ENCODE measurements around the gene ERC2. TPM values are rescaled to one million over a fixed set of nuclear protein-coding genes. Genes with fewer than 3 reads are reported as not detected.
A peak's percentile ranks its signal among the peaks of the same experiment; 100 is the strongest.

ERC2 gene
- total and polyA plus RNA-seq, 5 donors from 2014 or later: not detected

- no peaks in the 10 kb centered on the region for H3K4me1 Mint-ChIP-seq
- no peaks in the 10 kb centered on the region for H3K36me3 ChIP-seq (ENCODE audit: control insufficient read depth, insufficient read depth, low read length)
- H3K27ac Mint-ChIP-seq: no peak overlapping the region
- no peak for ATAC-seq (ENCODE audit: low read depth in 2 of 2)
- no peak for DNase-seq
- no peak overlapping the region for H3K4me3 ChIP-seq (ENCODE audit: low read depth, low read length)
- H3K27me3 ChIP-seq (ENCODE audit: control insufficient read depth, insufficient read depth, low read length): peaks cover 13% of the 10 kb centered on the region
- H3K27ac ChIP-seq (ENCODE audit: insufficient read depth, low read length, poor library complexity, severe bottlenecking): no peak overlapping the region
- no peak overlapping the region for H3K4me3 Mint-ChIP-seq
- no peaks in the 10 kb centered on the region for H3K36me3 Mint-ChIP-seq
- no peaks in the 10 kb centered on the region for H3K9me3 ChIP-seq (ENCODE audit: control insufficient read depth in 2 of 2, low read length in 2 of 2)
- peaks cover 35% of the 10 kb centered on the region for H3K27me3 Mint-ChIP-seq
- H3K9me3 Mint-ChIP-seq: peaks cover 0 to 2% (median 0%) of the 10 kb centered on the region in 7 donors
- H3K4me1 ChIP-seq (ENCODE audit: control insufficient read depth, insufficient read depth, low read length, poor library complexity, severe bottlenecking): no peaks in the 10 kb centered on the region
These were observed 990.7 kb downstream of the ERC2 start for GRCh38 chr3:55477306-55478303.

DNA sequence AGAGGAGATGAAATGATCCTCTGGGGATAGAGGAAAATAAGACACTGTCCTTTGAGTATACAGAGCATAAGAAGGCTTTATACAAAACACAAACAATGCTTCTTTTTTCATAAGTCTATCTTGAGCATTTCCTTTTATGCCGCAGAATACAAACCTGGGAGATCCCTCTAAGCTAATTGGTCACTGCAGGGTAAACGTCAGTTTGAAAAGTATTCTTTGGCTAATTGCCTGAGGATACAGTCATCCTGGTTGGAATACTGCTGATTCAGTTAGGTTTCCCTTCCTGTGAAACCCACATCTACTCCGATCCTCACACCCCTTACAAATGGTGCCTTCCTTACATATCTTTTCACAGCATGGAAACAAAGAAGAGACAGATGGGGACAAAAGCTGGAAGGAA is 991.8 kb downstream of the ERC2 start:
- Mint-ChIP-seq H3K4me1 (no peaks in the 10 kb centered on the region), H3K27me3 (peaks cover 27% of the 10 kb centered on the region), H3K9me3 (peaks cover 0 to 2% (median 0%) of the 10 kb centered on the region in 7 donors), H3K36me3 (no peaks in the 10 kb centered on the region), H3K4me3 (no peak overlapping the region), H3K27ac (no peak overlapping the region)
- DNase-seq (no peak), ATAC-seq (ENCODE audit: low read depth in 2 of 2) (no peak)
- no peak overlapping the region for H3K4me3 ChIP-seq (ENCODE audit: low read depth, low read length)
- peaks cover 13% of the 10 kb centered on the region for H3K27me3 ChIP-seq (ENCODE audit: control insufficient read depth, insufficient read depth, low read length)
- no peaks in the 10 kb centered on the region for H3K9me3 ChIP-seq (ENCODE audit: control insufficient read depth in 2 of 2, low read length in 2 of 2)
- no peak overlapping the region for H3K27ac ChIP-seq (ENCODE audit: insufficient read depth, low read length, poor library complexity, severe bottlenecking)
- H3K4me1 ChIP-seq (ENCODE audit: control insufficient read depth, insufficient read depth, low read length, poor library complexity, severe bottlenecking): no peaks in the 10 kb centered on the region
- H3K36me3 ChIP-seq (ENCODE audit: control insufficient read depth, insufficient read depth, low read length): no peaks in the 10 kb centered on the region

DNA sequence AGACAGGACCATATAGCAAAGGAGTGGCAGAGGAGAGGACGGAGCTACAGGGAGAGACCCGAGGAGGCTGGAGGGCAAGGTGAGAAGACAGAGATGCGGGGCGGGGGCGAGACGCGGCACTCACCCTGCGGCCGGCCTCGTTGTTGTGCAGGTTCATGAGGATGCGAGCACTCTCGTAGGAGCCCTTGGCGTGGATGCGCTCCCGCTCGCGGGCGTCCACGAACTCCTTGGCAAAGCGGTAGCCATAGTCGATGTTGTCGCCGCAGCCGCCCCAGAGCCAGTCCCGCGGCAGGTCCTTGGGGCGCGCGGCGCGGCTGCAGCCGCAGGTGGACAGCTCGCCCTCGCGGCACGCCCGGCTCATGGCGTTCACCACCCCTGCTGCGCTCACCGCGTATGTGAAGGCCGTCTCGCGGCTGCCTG is 994.0 kb downstream of the ERC2 start:
- no peaks in the 10 kb centered on the region for H3K36me3 ChIP-seq (ENCODE audit: control insufficient read depth, insufficient read depth, low read length)
- no peak overlapping the region for H3K27ac ChIP-seq (ENCODE audit: insufficient read depth, low read length, poor library complexity, severe bottlenecking)
- no peak overlapping the region for H3K4me3 ChIP-seq (ENCODE audit: low read depth, low read length)
- H3K4me3 Mint-ChIP-seq: no peak overlapping the region
- peaks cover 11% of the 10 kb centered on the region for H3K27me3 Mint-ChIP-seq
- peaks cover 0 to 2% (median 0%) of the 10 kb centered on the region in 7 donors for H3K9me3 Mint-ChIP-seq
- H3K27me3 ChIP-seq (ENCODE audit: control insufficient read depth, insufficient read depth, low read length): peaks cover 3% of the 10 kb centered on the region
- DNase-seq: no peak
- H3K9me3 ChIP-seq (ENCODE audit: control insufficient read depth in 2 of 2, low read length in 2 of 2): no peaks in the 10 kb centered on the region
- H3K36me3 Mint-ChIP-seq: no peaks in the 10 kb centered on the region
- no peaks in the 10 kb centered on the region for H3K4me1 ChIP-seq (ENCODE audit: control insufficient read depth, insufficient read depth, low read length, poor library complexity, severe bottlenecking)
- H3K27ac Mint-ChIP-seq: peak overlapping the region in 1 of 3 donors; percentile 55
- no peaks in the 10 kb centered on the region for H3K4me1 Mint-ChIP-seq
- ATAC-seq (ENCODE audit: low read depth in 2 of 2): no peak

DNA sequence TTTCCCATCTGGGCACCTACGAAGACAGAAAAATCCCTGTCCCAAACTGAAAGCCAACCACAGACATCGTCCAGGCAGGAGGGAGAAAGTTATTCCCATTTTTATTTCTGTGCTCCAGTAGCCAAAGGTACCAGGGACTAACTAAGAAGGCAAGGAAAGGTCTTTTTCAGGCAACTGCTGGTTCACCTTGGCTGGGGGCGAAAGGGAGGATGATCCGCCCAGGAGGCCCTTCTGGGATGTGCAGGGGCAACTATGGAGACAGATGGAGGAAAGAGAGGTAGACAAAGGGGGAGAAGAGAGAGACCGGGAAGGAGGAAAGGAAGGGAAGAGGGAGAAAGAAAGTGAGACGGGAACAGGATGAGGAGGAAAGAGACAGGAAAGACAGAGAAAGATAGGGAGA is 994.5 kb downstream of the ERC2 start:
- peaks cover 10% of the 10 kb centered on the region for H3K27me3 Mint-ChIP-seq
- peaks cover 0 to 2% (median 0%) of the 10 kb centered on the region in 7 donors for H3K9me3 Mint-ChIP-seq
- peak overlapping the region in 1 of 3 donors; percentile 55 for H3K27ac Mint-ChIP-seq
- no peak overlapping the region for H3K4me3 ChIP-seq (ENCODE audit: low read depth, low read length)
- no peaks in the 10 kb centered on the region for H3K4me1 ChIP-seq (ENCODE audit: control insufficient read depth, insufficient read depth, low read length, poor library complexity, severe bottlenecking)
- H3K36me3 Mint-ChIP-seq: no peaks in the 10 kb centered on the region
- no peaks in the 10 kb centered on the region for H3K36me3 ChIP-seq (ENCODE audit: control insufficient read depth, insufficient read depth, low read length)
- H3K4me3 Mint-ChIP-seq: no peak overlapping the region
- no peak for DNase-seq
- no peaks in the 10 kb centered on the region for H3K4me1 Mint-ChIP-seq
- H3K9me3 ChIP-seq (ENCODE audit: control insufficient read depth in 2 of 2, low read length in 2 of 2): no peaks in the 10 kb centered on the region
- H3K27ac ChIP-seq (ENCODE audit: insufficient read depth, low read length, poor library complexity, severe bottlenecking): no peak overlapping the region
- no peak for ATAC-seq (ENCODE audit: low read depth in 2 of 2)
- peaks cover 3% of the 10 kb centered on the region for H3K27me3 ChIP-seq (ENCODE audit: control insufficient read depth, insufficient read depth, low read length)

GRCh38 chr3:55471522-55472280 is 996.6 kb downstream of the ERC2 start:
- H3K9me3 Mint-ChIP-seq: peaks cover 0 to 2% (median 0%) of the 10 kb centered on the region in 7 donors
- Histone ChIP-seq H3K27me3 (ENCODE audit: control insufficient read depth, insufficient read depth, low read length) (no peaks in the 10 kb centered on the region), H3K36me3 (ENCODE audit: control insufficient read depth, insufficient read depth, low read length) (no peaks in the 10 kb centered on the region), H3K4me1 (ENCODE audit: control insufficient read depth, insufficient read depth, low read length, poor library complexity, severe bottlenecking) (no peaks in the 10 kb centered on the region), H3K9me3 (ENCODE audit: control insufficient read depth in 2 of 2, low read length in 2 of 2) (no peaks in the 10 kb centered on the region), H3K27ac (ENCODE audit: insufficient read depth, low read length, poor library complexity, severe bottlenecking) (no peak overlapping the region), H3K4me3 (ENCODE audit: low read depth, low read length) (no peak overlapping the region)
- DNase-seq (no peak), ATAC-seq (ENCODE audit: low read depth in 2 of 2) (no peak)
- H3K36me3 Mint-ChIP-seq: no peaks in the 10 kb centered on the region
- H3K27ac Mint-ChIP-seq: no peak overlapping the region
- no peak overlapping the region for H3K4me3 Mint-ChIP-seq
- no peaks in the 10 kb centered on the region for H3K4me1 Mint-ChIP-seq
- peaks cover 4% of the 10 kb centered on the region for H3K27me3 Mint-ChIP-seq

- Histone ChIP-seq H3K4me3 (ENCODE audit: low read depth, low read length) (no peak overlapping the region), H3K9me3 (ENCODE audit: control insufficient read depth in 2 of 2, low read length in 2 of 2) (no peaks in the 10 kb centered on the region), H3K4me1 (ENCODE audit: control insufficient read depth, insufficient read depth, low read length, poor library complexity, severe bottlenecking) (no peaks in the 10 kb centered on the region), H3K27ac (ENCODE audit: insufficient read depth, low read length, poor library complexity, severe bottlenecking) (no peak overlapping the region), H3K36me3 (ENCODE audit: control insufficient read depth, insufficient read depth, low read length) (no peaks in the 10 kb centered on the region), H3K27me3 (ENCODE audit: control insufficient read depth, insufficient read depth, low read length) (no peaks in the 10 kb centered on the region)
- no peak for DNase-seq
- Mint-ChIP-seq H3K9me3 (no peaks in the 10 kb centered on the region), H3K4me1 (no peaks in the 10 kb centered on the region), H3K36me3 (no peaks in the 10 kb centered on the region), H3K27ac (no peak overlapping the region), H3K27me3 (peaks cover 4% of the 10 kb centered on the region), H3K4me3 (no peak overlapping the region)
- ATAC-seq (ENCODE audit: low read depth in 2 of 2): no peak
These were observed 997.2 kb downstream of the ERC2 start for GRCh38 chr3:55471084-55471483.

- Mint-ChIP-seq H3K36me3 (no peaks in the 10 kb centered on the region), H3K4me1 (no peaks in the 10 kb centered on the region), H3K9me3 (no peaks in the 10 kb centered on the region), H3K27ac (no peak overlapping the region), H3K27me3 (peaks cover 4% of the 10 kb centered on the region), H3K4me3 (no peak overlapping the region)
- Histone ChIP-seq H3K27ac (ENCODE audit: insufficient read depth, low read length, poor library complexity, severe bottlenecking) (no peak overlapping the region), H3K4me3 (ENCODE audit: low read depth, low read length) (no peak overlapping the region), H3K9me3 (ENCODE audit: control insufficient read depth in 2 of 2, low read length in 2 of 2) (no peaks in the 10 kb centered on the region), H3K36me3 (ENCODE audit: control insufficient read depth, insufficient read depth, low read length) (no peaks in the 10 kb centered on the region), H3K27me3 (ENCODE audit: control insufficient read depth, insufficient read depth, low read length) (no peaks in the 10 kb centered on the region), H3K4me1 (ENCODE audit: control insufficient read depth, insufficient read depth, low read length, poor library complexity, severe bottlenecking) (no peaks in the 10 kb centered on the region)
- DNase-seq (no peak), ATAC-seq (ENCODE audit: low read depth in 2 of 2) (no peak)
These were observed 998.2 kb downstream of the ERC2 start for GRCh38 chr3:55469957-55470526.

Data from CD4-positive, CD25-positive, alpha-beta regulatory T cell (primary cell).